ENCODE results near the gene ABI2. TPM values are rescaled to one million over a fixed set of nuclear protein-coding genes. Genes with fewer than 3 reads are reported as not detected.
"Not testable (repeated sequence)": the region's sequence is repeated elsewhere in the genome, so short reads cannot be mapped to it uniquely, and the experiment has no call there.

Gene ABI2
- 34.7 TPM for total RNA-seq (ENCODE audit: insufficient read depth, low replicate concordance)

GRCh38 chr2:203327901-203328759 lies at the start of gene ABI2:
Gene ABI2 (plus strand): TSS chr2:203328394. CDS start chr2:203328515, 121 bp downstream.
- DNase-seq (ENCODE audit: low spot score): peak; percentile 91

GRCh38 chr2:203279288-203279687 lies 48.9 kb upstream of the ABI2 start:
- no peak for DNase-seq (ENCODE audit: low spot score)

- peak; percentile 29 for DNase-seq (ENCODE audit: low spot score)
Measured at GRCh38 chr2:203280428-203281064, 47.6 kb upstream of the ABI2 start.

GRCh38 chr2:203282101-203282500 lies 46.1 kb upstream of the ABI2 start:
- DNase-seq (ENCODE audit: low spot score): no peak

GRCh38 chr2:203286532-203286931 lies 41.7 kb upstream of the ABI2 start:
- no peak for DNase-seq (ENCODE audit: low spot score)

GRCh38 chr2:203301667-203302066 lies 26.5 kb upstream of the ABI2 start:
- DNase-seq (ENCODE audit: low spot score): no peak

- DNase-seq (ENCODE audit: low spot score): not testable (repeated sequence)
Measured at GRCh38 chr2:203302586-203302985, 25.6 kb upstream of the ABI2 start.

GRCh38 chr2:203310688-203311436 lies 17.3 kb upstream of the ABI2 start:
- no peak for DNase-seq (ENCODE audit: low spot score)

- DNase-seq (ENCODE audit: low spot score): no peak
Measured at GRCh38 chr2:203326356-203326755, 1.8 kb upstream of the ABI2 start.

- no peak for DNase-seq (ENCODE audit: low spot score)
Measured at GRCh38 chr2:203327582-203327900, 653 bp upstream of the ABI2 start.

- DNase-seq (ENCODE audit: low spot score): peak; percentile 54
Measured at GRCh38 chr2:203328760-203329540, 756 bp downstream of the ABI2 start.

- peak; percentile 20 for DNase-seq (ENCODE audit: low spot score)
Measured at GRCh38 chr2:203330434-203330833, 2.2 kb downstream of the ABI2 start.

GRCh38 chr2:203338322-203338721 lies 10.1 kb downstream of the ABI2 start:
- no peak for DNase-seq (ENCODE audit: low spot score)

- peak; percentile 17 for DNase-seq (ENCODE audit: low spot score)
Measured at GRCh38 chr2:203340791-203341487, 12.7 kb downstream of the ABI2 start.

GRCh38 chr2:203341741-203342310 lies 13.6 kb downstream of the ABI2 start:
- DNase-seq (ENCODE audit: low spot score): no peak

- not testable (repeated sequence) for DNase-seq (ENCODE audit: low spot score)
Measured at GRCh38 chr2:203342374-203342773, 14.2 kb downstream of the ABI2 start.

- DNase-seq (ENCODE audit: low spot score): no peak
Measured at GRCh38 chr2:203344667-203345066, 16.5 kb downstream of the ABI2 start.

- no peak for DNase-seq (ENCODE audit: low spot score)
Measured at GRCh38 chr2:203346612-203347011, 18.4 kb downstream of the ABI2 start.

- no peak for DNase-seq (ENCODE audit: low spot score)
Measured at GRCh38 chr2:203347375-203347774, 19.2 kb downstream of the ABI2 start.

- DNase-seq (ENCODE audit: low spot score): no peak
Measured at GRCh38 chr2:203352604-203353255, 24.5 kb downstream of the ABI2 start.

Measured in umbilical cord (tissue), 2 donors.